Adipose tissue (tissue), 3 donors: ENCODE measurements around the gene AOAH. TPM values are rescaled to one million over a fixed set of nuclear protein-coding genes. Genes with fewer than 3 reads are reported as not detected.

Experiments used
- H3K27ac ChIP-seq: one replicate; pipeline ENCODE4 v1.5.1; 2013; ENCODE audit warnings: low read depth, low read length
- WGBS, 3 donors: extraction: QIAGEN DNeasy Blood & Tissue Kit; methylation state at CpG; one replicate each; pipeline ENCODE4 v1.1.7; 2013; 5-methylcytosine and 5-hydroxymethylcytosine counted together
- polyA plus RNA-seq, 3 donors: library from polyadenylated mRNA; stranded (reverse); fragments of 200-250 nt; gene quantifications; one replicate each; pipeline ENCODE4 v1.2.3, GENCODE V29; 2013
- donor health status: healthy with polysubstance abuse.
- donor health status: Bipolar disorder and iron deficiency.
- donor health status: healthy.

The AOAH gene
- polyA plus RNA-seq, result 10 to 100 TPM in 1 of 3 donors, 1 to 10 TPM in 2; 1.3 to 12.6 (median 5.2) TPM

- WGBS, 3 donors, result 46 to 82% (median 60%) methylated on average over 14 of the region's 14 CpGs
Observed at GRCh38 chr7:36723951-36724664, at the start of gene AOAH. AOAH (minus strand) TSS chr7:36724494; CDS start chr7:36724148, 346 bp downstream.

GRCh38 chr7:36766451-36766850 is 42.2 kb upstream of the AOAH start:
- H3K27ac ChIP-seq, result no peak overlapping the region
- WGBS, 3 donors, result 78 to 93% (median 89%) methylated on average over 1 of the region's 1 CpG

More at GRCh38 chr7:36723951-36724664, at the start of gene AOAH:
- no peak within 1 kb of the TSS for H3K27ac ChIP-seq

GRCh38 chr7:36765605-36766004 is 41.3 kb upstream of the AOAH start:
- H3K27ac ChIP-seq, result no peak overlapping the region
- WGBS, 3 donors, result 72 to 96% (median 77%) methylated on average over 4 of the region's 4 CpGs

GRCh38 chr7:36764929-36765328 is 40.6 kb upstream of the AOAH start:
- 62 to 80% (median 79%) methylated on average over 5 of the region's 5 CpGs for WGBS, 3 donors
- H3K27ac ChIP-seq, result no peak overlapping the region

GRCh38 chr7:36763132-36763816 is 39.0 kb upstream of the AOAH start:
- H3K27ac ChIP-seq, result no peak overlapping the region
- 93 to 95% (median 93%) methylated on average over 10 of the region's 10 CpGs for WGBS, 3 donors

- WGBS, 3 donors, result 86 to 96% (median 95%) methylated on average over 2 of the region's 2 CpGs
- H3K27ac ChIP-seq, result no peak overlapping the region
Observed at GRCh38 chr7:36762394-36762793, 38.1 kb upstream of the AOAH start.

- WGBS, 3 donors, result 93 to 98% (median 94%) methylated on average over 2 of the region's 2 CpGs
- H3K27ac ChIP-seq, result no peak overlapping the region
Observed at GRCh38 chr7:36761835-36762234, 37.5 kb upstream of the AOAH start.

GRCh38 chr7:36760856-36761762 is 36.8 kb upstream of the AOAH start:
- 78 to 86% (median 83%) methylated on average over 7 of the region's 7 CpGs for WGBS, 3 donors

GRCh38 chr7:36758879-36759278 is 34.6 kb upstream of the AOAH start:
- H3K27ac ChIP-seq, result no peak overlapping the region
- 73 to 83% (median 79%) methylated on average over 1 of the region's 1 CpG for WGBS, 3 donors

More at GRCh38 chr7:36760856-36761762, 36.8 kb upstream of the AOAH start:
- H3K27ac ChIP-seq, result no peak overlapping the region

- WGBS, 3 donors, result 74 to 83% (median 82%) methylated on average over 8 of the region's 8 CpGs
- H3K27ac ChIP-seq, result no peak overlapping the region
Observed at GRCh38 chr7:36755484-36755883, 31.2 kb upstream of the AOAH start.

GRCh38 chr7:36752026-36752711 is 27.9 kb upstream of the AOAH start:
- H3K27ac ChIP-seq, result no peak overlapping the region
- WGBS, 3 donors, result 71 to 79% (median 72%) methylated on average over 2 of the region's 2 CpGs

- 65 to 77% (median 76%) methylated on average over 5 of the region's 5 CpGs for WGBS, 3 donors
Observed at GRCh38 chr7:36750451-36750850, 26.2 kb upstream of the AOAH start.

GRCh38 chr7:36749282-36749960 is 25.1 kb upstream of the AOAH start:
- WGBS, 3 donors, result 53 to 71% (median 62%) methylated on average over 2 of the region's 2 CpGs
- no peak overlapping the region for H3K27ac ChIP-seq

More at GRCh38 chr7:36750451-36750850, 26.2 kb upstream of the AOAH start:
- no peak overlapping the region for H3K27ac ChIP-seq

GRCh38 chr7:36748017-36748487 is 23.8 kb upstream of the AOAH start:
- no peak overlapping the region for H3K27ac ChIP-seq
- 61 to 82% (median 73%) methylated on average over 7 of the region's 7 CpGs for WGBS, 3 donors

- WGBS, 3 donors, result 60 to 78% (median 78%) methylated on average over 4 of the region's 4 CpGs
Observed at GRCh38 chr7:36747280-36748016, 23.2 kb upstream of the AOAH start.

GRCh38 chr7:36746347-36746746 is 22.1 kb upstream of the AOAH start:
- WGBS, 3 donors, result 24 to 55% (median 51%) methylated on average over 5 of the region's 5 CpGs

More at GRCh38 chr7:36747280-36748016, 23.2 kb upstream of the AOAH start:
- no peak overlapping the region for H3K27ac ChIP-seq

More at GRCh38 chr7:36746347-36746746, 22.1 kb upstream of the AOAH start:
- H3K27ac ChIP-seq, result no peak overlapping the region
